GM18498 (cell line): ENCODE results near the gene ECSIT.

Source experiments
- ATAC-seq: cut with Tn5 transposase; IDR thresholded peaks from one replicate; pipeline ENCODE4 v1.9.1; 2021; ENCODE audit warnings: mild to moderate bottlenecking, moderate library complexity; ENCODE audit not compliant: unreplicated experiment

Gene ECSIT

GRCh38 chr19:11551603-11552235 lies 22.8 kb upstream of the ECSIT start:
- ATAC-seq, result no peak

GRCh38 chr19:11550265-11550664 lies 21.3 kb upstream of the ECSIT start:
- ATAC-seq, result no peak

GRCh38 chr19:11549386-11549953 lies 20.5 kb upstream of the ECSIT start:
- ATAC-seq, result no peak

GRCh38 chr19:11547929-11548700 lies 19.2 kb upstream of the ECSIT start:
- ATAC-seq, result no peak

- ATAC-seq, result no peak
Measured at GRCh38 chr19:11541238-11541637, 12.3 kb upstream of the ECSIT start.

- ATAC-seq, result no peak
Measured at GRCh38 chr19:11540645-11541044, 11.7 kb upstream of the ECSIT start.

GRCh38 chr19:11539495-11540365 lies 10.8 kb upstream of the ECSIT start:
- ATAC-seq, result no peak

GRCh38 chr19:11538232-11539036 lies 9.5 kb upstream of the ECSIT start, which contains the start of gene CNN1:
CNN1 (plus strand) TSS chr19:11538851; CDS start chr19:11538928, 77 bp downstream.
- no peak for ATAC-seq

- ATAC-seq, result peak; percentile 59
Measured at GRCh38 chr19:11535792-11536595, 7.1 kb upstream of the ECSIT start.

- no peak for ATAC-seq
Measured at GRCh38 chr19:11534948-11535347, 6.0 kb upstream of the ECSIT start.

- ATAC-seq, result no peak
Measured at GRCh38 chr19:11534538-11534937, 5.6 kb upstream of the ECSIT start.

GRCh38 chr19:11530432-11530831 lies 1.5 kb upstream of the ECSIT start:
- no peak for ATAC-seq

GRCh38 chr19:11519138-11519537 lies 9.8 kb downstream of the ECSIT start:
- no peak for ATAC-seq

- ATAC-seq, result no peak
Measured at GRCh38 chr19:11513946-11514345, 15.0 kb downstream of the ECSIT start.

- no peak for ATAC-seq
Measured at GRCh38 chr19:11510444-11510843, 18.5 kb downstream of the ECSIT start.

- no peak for ATAC-seq
Measured at GRCh38 chr19:11507370-11508078, 21.4 kb downstream of the ECSIT start.

- ATAC-seq, result no peak
Measured at GRCh38 chr19:11506967-11507366, 22.0 kb downstream of the ECSIT start.

GRCh38 chr19:11506101-11506555 lies 22.8 kb downstream of the ECSIT start:
- peak; percentile 30 for ATAC-seq
